ENCODE data around the gene TMEM169.

TMEM169 gene

DNA sequence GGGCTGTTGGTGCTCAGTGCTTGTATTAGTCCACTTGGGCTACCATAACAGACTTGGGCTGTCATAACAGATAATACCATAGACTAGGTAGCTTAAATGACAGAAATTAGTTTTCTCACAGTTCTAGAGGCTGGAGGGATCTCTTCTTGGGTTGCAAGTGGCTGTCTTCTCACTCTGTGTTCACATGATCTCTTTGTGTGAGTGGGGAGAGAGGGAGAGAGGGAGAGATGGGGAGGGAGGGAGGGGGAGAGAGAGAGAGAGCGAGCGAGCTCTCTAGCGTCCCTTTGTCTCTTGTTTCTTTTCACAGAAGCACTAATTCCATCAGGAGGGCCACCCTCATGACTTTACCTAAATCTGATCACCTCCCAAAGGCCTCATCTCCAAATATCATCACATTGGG, 23.0 kb downstream of the TMEM169 start:
- DNase-seq (ENCODE audit: low spot score), result no peak

GRCh38 chr2:216107320-216107719, 25.6 kb downstream of the TMEM169 start:
- DNase-seq (ENCODE audit: low spot score), result no peak

DNA sequence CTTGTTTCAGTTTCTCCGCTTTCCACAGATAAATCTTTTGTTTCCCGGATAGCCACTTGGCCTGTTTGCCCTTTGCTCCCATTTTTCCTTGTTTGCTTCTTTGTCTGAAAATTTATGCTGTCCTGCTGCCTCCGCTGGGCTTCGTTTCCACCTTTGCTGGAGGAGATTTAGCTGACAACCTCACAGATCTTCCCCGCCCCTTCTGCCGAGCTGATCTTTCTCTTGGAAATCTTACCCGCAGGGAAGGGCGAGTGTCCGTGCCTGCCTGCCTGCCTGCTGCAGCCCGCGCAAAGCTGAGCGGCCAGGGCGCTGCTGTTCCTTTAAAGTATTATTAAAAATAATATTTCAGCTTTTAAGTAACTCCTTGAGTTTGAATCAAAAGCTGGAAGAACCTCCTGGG, 26.0 kb downstream of the TMEM169 start:
- DNase-seq (ENCODE audit: low spot score), result no peak

DNA sequence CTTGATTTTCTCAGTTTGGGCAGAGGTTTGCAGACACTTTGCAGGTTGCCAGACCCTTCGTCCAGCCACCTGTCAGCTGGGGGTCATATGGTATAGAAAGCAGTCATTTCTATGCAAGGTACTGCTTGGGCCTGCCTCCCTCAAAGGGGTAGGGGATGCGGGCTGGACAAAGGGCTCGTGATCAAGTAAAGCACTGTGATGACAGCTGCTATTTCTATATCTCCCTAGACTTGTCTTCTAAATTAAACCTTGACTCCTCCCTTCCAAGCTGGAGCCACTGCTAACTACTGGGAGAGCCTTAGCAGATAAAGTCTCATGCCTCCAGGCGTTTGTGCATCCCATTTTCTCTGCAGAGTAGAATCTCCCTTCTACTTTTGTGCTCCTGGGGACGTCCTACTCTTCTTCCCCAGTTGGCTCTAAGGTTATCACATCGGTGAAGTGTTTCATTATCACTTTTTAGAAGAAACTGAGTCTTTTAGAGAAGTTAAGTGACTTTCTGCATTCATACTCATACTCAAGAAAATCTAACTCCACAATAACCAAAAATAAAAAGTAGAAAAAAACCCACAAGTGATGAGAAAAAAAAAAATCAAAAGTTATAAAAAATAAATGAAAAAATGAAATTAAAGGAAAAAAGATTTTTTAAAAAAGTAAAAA, 26.7 kb downstream of the TMEM169 start:
- DNase-seq (ENCODE audit: low spot score), result no peak

GRCh38 chr2:216108967-216109921, 27.5 kb downstream of the TMEM169 start, which contains the start of gene XRCC5:
Gene XRCC5, plus strand, starts transcription at chr2:216109348. Its CDS starts 89 bp downstream, at chr2:216109437.
- DNase-seq (ENCODE audit: low spot score), result peak; percentile 99

DNA sequence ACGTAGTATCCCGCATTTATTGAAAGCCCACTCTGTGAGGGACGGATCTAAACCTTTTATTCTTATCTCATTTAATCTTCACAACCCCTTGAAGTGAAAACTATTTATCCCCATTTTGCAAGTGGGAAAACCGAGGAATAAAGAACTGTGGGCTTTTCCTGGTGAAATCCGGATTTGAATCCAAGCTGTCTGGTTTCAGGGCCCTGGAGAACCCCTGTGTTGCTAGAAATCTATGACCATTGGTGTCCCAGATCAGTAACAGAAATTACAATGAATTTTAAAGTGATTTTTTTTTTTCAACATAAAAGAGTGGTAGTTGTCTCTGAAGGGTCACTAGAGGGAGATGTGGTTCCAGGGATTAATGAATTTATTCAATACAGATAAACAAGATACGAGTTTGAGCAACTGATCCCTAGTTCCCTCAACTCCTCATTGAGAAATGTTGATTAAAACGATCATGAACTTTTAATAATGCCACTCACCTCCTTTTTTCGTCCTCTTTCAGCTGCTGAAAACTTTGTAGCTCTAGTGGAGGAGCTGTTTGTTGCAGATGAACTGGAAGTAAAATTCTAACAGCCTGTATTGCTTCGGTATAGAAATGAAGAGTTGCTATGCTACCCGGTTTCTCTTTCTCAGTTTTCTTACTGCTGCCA, 28.4 kb downstream of the TMEM169 start:
- peak; percentile 68 for DNase-seq (ENCODE audit: low spot score)

- DNase-seq (ENCODE audit: low spot score), result no peak
Measured at GRCh38 chr2:216110620-216111019, 28.9 kb downstream of the TMEM169 start.

GRCh38 chr2:216111122-216111521, 29.4 kb downstream of the TMEM169 start:
- no peak for DNase-seq (ENCODE audit: low spot score)

DNA sequence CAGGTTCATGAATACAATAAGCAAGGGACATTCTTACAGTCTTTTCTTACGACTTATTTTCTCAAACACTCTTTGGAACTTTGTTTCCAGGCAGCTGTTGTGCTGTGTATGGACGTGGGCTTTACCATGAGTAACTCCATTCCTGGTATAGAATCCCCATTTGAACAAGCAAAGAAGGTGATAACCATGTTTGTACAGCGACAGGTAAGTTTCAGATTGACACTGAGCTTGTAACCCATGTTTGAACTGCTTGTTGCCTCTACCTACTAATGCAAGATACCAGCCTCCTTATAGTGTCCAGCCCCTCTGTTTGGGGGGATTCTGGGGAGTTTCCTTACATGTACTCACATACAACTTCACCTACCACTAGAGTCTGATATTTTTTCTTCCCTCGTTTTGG, 31.2 kb downstream of the TMEM169 start:
- no peak for DNase-seq (ENCODE audit: low spot score)

DNA sequence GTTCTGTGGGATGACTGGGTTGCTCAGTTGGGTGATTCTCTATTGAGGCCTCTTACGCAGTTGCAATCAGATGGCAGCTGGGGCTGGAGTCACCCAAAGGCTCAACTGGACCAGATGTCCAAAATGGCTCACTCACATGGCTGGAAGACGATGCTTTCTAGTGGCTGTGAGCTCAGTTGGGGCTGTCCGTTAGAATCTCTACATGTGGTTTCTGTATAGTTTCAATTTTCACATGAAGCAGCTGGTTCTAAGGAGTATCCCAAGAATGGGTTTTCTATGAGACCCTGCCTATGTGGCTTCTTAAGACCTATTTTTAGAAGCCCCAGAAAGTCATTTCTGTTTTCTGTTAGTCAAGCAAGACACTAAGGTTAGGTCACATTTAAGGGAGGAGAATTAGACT, 31.9 kb downstream of the TMEM169 start:
- no peak for DNase-seq (ENCODE audit: low spot score)

- DNase-seq (ENCODE audit: low spot score), result no peak
Measured at GRCh38 chr2:216114382-216114713, 32.6 kb downstream of the TMEM169 start.

GRCh38 chr2:216114714-216115531, 33.2 kb downstream of the TMEM169 start:
- DNase-seq (ENCODE audit: low spot score), result peak; percentile 99

DNA sequence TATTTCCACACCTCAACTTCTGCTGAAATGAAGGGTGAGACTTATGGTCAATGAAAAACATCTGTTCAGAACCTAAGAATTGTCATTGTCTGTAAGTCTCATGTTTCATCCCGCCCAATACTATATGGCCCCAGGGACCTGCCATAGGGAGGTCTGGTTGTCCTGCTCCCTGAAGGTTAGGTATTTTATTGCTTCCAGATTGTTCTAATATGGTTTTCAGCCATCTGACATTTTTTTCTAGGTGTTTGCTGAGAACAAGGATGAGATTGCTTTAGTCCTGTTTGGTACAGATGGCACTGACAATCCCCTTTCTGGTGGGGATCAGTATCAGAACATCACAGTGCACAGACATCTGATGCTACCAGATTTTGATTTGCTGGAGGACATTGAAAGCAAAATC, 34.7 kb downstream of the TMEM169 start:
- no peak for DNase-seq (ENCODE audit: low spot score)

DNA sequence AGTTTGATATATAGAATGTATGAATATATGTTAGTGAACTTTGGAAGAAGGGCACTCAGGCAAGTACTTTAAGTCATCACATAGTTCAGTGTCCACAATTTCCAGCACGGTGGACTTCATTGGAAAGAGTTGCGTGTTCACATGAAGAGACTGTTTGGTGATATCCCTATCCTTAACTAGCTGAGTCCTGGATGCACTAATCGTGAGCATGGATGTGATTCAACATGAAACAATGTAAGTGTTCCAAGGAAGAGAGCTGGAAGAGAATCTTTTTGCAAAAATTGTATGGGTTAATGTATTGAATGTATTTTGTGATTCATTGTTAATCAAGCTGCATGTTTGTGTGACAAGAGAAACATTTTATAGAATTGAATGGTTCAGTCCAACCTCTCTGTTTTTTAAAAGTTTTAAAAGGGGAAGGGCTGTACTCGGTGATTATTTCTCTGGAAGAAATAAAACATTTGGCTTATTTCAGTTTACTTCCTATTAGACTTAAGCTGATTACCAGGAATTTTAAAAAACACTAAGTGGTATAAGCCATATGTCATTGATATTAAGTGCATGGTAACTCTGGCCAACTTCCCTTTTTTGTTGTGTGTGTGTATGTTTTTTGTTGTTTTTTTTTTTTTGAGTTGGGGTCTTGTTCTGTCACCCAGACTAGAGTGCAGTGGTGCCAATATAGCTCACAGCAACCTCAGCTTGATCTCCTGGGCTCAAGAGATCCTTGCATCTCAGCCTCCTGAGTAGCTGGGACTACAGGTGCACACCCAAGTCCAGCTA, 36.0 kb downstream of the TMEM169 start:
- no peak for DNase-seq (ENCODE audit: low spot score)

- DNase-seq (ENCODE audit: low spot score), result no peak
Measured at GRCh38 chr2:216118474-216118873, 36.8 kb downstream of the TMEM169 start.

GRCh38 chr2:216119146-216119545, 37.4 kb downstream of the TMEM169 start:
- no peak for DNase-seq (ENCODE audit: low spot score)

DNA sequence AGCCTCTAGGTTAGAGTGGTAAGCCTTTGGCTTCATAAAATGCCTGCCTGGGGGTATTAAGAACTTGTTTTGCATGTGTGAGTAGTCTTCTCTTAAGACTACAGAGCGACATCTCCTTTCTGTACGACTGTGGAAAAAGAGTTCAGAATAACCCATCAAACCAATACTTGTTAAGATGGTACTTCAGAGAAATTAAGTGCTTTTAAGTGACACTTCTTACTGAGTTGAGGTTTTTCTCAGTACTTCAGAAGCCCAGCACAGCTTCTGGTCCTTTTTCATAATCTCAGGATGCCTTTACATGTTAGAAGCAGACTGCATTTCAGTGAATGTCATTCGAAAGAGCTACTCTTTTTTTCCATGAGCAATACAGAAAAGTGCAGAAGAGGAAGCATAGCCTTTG, 38.3 kb downstream of the TMEM169 start:
- no peak for DNase-seq (ENCODE audit: low spot score)

DNA sequence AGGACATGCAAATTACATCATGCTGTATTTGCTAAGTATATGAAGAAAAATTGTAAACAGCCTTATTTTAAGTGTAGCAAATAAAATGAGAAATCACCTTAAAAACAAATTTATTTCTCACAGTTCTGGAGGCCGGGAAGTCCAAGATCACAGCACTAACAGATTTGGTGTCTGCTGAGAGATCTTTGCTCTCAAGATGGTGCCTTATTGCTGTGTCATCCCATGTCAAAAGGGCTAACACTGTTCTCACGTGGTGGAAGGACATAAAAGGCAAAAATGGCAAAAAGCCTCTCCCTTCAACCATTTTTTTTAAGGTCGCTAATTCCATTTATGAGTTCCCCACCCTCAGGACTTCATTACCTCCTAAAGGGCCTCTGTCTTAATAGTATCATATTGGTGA, 39.5 kb downstream of the TMEM169 start:
- DNase-seq (ENCODE audit: low spot score), result no peak

DNA sequence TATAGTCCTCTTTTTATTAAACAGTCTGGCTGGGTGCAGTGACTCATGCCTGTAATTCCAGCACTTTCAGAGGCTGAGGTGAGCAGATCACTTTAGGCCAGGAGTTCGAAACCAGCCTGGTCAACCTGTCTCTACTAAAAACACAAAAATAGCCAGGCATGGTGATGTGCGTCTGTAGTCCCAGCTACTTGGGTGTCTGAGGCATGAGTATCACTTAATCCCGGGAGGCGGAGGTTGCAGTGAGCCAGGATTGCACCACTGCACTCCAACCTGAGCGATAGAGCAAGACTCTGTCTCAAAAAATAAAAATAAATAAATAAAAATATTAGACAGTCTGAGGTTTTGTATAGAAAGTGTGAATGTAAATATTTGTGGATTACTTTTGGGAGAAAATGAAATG, 45.2 kb downstream of the TMEM169 start:
- DNase-seq (ENCODE audit: low spot score), result no peak

- DNase-seq (ENCODE audit: low spot score), result no peak
Measured at GRCh38 chr2:216130346-216130971, 48.7 kb downstream of the TMEM169 start.
